HG03045 (cell line): Measurements from ENCODE around the gene PRPF40B.
A peak's percentile ranks its signal among the peaks of the same experiment; 100 is the strongest.

Experiments
- ATAC-seq: cut with Tn5 transposase; IDR thresholded peaks from one replicate; pipeline ENCODE4 v1.9.1; 2021; ENCODE audit warnings: mild to moderate bottlenecking, moderate library complexity; ENCODE audit not compliant: unreplicated experiment

Gene PRPF40B

DNA sequence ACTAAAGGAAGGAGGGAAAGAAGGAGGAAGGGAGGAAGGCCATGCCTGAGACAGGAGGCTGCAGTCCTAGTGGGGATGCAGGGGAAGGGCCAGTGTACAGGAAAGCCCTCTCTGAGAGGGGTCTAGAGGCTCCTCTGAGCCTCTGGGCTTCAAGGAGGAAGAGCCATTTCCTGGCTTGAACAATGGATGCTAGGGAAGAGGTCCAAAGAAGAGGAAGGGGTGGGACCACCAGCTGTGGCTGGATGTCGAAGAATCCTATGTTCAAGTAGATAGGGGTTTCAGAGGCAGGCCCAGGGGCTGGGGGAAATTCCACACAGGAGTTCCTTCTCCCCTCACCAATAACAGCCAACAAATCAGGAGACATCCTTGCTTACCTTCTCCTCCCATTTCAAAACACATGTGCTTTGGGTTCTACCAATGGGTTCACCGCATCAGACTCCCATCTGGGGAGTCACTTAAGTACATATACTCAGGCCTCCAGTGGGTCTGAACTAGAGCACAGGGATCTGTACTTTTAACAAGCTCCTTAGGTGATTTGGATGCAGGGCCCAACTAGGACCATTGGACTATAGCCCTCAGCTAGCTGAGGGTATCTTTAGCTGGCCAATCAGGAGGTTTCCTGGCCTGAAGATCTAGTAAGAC is 32.4 kb downstream of the PRPF40B start:
- no peak for ATAC-seq

DNA sequence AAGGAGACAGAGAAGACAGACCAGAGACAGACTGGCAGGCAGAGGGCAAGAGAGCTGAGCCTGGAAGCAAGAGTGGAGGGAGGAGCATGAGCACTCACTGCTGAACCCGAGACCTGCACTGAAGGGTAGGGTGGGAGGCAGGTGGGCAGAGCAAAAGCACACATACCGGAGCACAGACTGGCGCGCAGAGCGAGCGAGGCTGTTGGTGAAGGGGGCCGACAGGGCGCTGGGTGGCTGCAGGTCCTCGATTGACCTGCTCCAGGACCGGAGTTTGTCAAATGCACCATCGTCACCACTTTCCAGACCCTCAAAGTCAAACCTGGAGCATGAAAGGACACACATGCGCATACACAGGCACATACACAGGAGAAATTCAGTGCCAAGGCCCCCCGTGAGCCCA is 34.9 kb downstream of the PRPF40B start:
- ATAC-seq = no peak

DNA sequence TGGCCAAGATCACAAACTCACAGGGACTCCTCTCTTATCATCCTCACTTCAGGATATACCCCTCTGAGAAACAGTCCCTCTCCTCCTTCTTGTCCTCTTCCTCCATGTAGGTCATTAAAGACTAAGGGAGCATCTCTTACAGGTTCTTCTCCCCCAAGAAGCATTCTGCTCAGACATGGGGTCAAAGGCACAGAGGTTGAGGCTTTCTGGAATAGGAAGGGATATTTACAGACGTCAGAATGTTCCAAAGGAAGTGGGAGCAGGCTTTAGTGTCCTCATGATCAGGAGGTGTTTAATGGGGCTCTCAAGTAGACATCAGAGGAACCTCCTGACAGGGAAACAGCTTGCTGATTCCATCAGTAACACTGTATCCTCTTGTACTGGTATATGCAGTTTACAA is 36.4 kb downstream of the PRPF40B start:
- no peak for ATAC-seq

DNA sequence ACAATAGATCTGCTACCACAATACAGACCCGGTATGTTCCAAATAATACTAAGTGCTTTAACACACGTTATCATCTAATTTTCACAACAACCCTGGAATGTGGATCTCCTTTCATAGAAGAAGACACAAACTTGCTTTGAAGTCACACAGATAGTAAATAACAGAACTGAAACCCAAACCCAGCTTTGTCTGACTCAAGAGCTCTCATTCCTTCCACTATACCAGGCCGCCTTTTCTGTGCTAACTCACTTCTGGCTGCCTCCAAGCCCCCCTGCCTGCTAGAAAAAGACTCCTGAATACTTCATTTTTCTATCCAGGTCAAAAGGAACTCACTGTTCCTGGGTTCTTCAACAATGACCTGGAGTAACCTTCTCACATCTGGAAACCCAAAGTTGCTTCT is 37.8 kb downstream of the PRPF40B start:
- ATAC-seq = no peak

DNA sequence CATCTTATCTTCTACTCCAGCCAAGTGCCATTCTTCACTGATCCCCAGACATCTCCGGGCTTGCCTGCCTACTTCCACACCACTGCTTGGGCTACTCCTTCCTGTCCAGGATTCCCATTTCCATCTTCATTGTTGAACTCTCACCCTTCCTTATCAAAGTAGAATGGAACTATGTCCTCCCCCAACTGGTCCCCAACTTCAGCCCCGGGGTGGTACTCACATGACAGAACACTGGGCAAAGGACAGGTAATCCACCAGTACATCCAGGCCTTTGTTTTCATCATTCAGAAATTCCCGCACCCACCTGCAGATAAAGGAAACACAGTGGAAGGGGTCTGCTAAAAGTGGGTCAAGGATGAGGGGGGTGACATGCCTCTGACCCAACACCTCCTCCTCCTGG is 38.4 kb downstream of the PRPF40B start:
- no peak for ATAC-seq

DNA sequence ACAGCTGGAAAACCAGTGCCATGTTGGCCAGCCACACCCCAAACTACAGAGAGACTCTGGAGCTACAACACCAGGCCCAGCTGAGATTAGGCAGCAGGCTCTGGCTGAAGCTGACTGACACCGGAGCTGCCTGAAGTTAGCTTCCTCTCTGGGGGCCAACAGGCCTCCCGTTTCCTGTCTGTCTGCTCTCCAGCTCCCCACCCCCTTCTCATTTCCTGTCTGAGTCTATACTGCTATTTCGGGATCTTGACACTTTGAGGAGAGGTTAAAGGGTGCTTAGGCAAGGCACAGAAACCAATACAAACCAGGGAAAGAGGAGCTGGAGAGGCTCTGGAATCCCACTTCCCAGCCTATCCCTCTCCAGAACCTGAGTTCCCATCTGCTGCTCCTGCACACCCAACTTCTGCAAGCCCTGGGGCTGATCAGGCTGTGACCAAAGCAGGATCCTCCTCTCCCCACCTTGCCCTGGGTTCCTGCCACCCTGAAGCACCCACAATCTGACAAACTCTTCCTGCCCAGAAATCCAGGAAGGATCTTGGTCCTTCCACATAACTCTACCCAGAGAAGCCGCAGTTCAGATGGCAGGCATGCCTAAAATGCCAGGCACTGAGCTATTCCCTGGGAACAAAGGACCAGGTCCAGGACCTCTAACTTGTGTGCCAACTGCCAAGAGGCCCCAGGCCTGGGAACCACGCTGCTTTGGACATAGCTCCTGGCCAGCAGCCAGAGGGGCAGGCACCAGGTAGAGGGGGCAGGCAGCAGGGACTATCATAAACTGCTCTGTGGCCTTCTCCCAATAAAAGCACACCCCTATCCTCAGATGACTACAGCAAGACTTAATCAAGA is 39.9 kb downstream of the PRPF40B start:
- ATAC-seq = peak; percentile 62

DNA sequence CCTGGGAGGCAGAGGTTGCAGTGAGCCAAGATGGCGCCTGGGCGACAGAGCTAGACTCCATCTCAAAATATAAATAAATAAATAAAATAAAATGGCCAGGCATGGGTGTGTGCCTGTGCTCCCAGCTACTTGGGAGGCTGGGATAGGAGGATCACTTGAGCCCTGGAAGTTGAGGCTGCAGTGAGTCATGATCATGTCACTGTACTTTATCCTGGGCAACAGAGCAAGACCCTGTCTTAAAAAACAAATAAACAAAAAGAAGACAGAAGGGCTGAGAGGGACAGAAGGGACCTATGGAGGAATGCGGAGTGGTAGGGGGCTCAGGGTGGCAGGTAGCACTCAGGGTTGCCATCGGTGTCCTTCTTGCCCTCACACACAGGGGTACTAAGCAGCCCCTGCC is 40.8 kb downstream of the PRPF40B start:
- ATAC-seq = no peak

DNA sequence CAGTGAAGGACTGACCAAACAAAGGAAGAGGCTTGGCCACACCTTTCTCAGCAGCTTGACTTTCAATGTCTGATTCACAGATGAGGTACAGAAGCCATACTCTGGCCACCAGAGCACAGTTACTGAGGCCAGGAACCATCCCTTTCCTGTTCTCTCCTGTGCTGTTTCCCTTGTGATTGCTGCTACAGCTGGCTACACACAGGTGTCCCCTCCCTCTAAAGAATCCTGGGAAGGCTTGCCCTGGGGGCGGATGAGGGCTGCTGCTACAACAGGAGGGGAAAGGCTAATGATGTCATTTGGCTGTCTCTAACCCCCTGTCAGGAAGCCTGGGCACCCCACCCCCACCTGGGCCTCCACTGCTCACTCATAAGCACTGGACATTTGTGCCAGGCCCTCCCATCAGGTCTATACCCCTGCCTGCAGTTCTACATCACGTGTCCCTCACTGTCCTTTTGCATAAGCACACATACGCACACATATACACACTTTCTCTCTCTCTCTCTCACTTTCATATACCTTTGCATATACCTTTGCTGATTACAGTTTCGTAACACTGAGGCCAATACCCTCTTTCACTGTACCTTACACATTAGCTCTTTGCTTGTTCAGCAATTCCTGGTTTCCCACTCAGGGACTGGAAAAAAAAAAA is 41.4 kb downstream of the PRPF40B start:
- ATAC-seq = peak; percentile 56

DNA sequence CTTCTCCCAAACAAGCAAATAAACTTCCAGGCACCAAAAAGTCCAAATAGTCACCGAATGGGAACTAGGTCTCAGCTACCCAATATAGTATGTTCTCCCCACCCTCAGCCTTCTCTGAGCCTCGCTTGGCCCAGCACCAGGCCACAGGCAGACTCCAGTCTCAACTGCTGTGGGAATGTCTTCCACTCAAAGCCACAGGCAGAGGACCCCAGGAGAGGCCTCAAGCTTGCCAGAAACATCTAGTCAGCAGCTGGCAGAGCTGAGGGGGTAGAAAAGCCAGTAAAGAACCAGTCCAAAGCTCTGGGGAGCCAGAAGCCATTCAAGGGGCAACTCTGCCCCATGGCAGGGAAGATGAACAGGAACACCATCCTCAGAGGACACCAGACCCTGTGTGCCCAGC is 42.0 kb downstream of the PRPF40B start:
- no peak for ATAC-seq

DNA sequence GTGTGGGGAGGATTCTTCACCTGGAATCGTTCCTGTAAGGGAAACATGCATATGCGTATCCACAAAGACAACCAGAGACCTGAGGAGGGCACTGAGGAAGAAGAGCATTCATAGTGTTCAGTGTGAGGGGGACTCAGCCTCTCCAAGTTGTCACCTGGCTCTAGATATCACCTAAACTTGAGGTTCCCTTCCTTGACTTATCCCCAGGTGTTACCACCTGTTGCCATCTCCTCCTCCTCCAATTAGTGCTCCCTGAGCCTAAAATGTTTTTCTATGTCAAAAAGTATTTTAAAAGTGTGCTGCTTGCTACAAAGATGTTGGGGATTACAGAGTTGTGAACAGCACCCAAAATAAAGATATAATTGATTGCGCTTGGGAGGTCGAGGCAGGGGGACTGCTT is 42.8 kb downstream of the PRPF40B start:
- ATAC-seq = no peak

DNA sequence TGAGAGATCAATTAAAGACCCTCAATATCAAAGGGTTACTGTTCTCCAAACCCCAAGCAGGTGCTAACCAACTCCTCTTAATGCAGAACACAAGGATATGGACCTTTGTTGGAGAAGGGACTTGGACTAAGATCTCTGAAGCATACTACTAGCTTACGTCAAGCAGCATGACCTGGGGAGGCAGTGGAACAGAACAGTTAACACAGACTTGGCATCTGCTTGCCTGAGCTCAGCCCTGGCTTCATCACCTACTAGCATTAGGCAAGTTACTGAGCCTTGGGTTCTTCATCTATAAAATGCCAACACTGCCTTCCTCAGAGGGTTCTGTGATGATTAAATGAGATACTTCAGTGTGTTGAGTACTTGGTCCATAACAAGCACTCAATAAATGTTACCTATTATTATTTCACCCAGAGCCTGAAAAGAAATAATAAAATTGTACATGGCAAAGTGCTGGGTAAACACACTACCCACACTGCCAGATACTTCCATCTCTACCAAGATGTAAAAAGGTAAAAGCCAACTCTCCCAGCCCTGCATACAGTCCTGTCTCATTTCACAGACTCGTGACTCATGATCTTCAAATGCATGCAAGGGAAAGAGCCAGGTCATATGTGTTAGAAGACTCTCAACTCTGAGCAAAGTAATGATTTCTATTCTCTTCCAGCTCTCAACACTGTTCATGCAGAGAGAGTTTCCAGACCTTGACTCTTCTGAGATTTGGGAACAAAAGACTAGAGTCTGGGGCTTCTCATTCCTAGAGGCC is 44.1 kb downstream of the PRPF40B start:
- ATAC-seq = no peak

DNA sequence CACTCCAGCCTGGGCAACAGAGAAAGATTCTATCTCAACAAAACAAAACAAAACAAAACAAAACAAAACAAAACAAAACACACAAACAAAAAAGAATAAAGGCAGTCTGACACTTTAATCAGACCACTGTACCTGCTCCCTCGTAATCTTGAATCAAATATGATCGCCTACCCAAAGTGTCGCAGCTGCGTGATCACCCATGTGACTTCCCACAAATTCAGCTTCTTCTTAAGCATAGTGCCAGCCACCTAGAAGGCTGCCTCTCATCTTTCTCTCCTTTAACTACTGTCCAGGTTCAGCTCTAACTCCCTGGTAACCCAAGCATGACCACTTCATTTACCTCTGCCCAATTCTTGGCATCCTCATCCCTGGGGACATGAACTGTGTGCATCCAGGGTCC is 46.4 kb downstream of the PRPF40B start:
- no peak for ATAC-seq

DNA sequence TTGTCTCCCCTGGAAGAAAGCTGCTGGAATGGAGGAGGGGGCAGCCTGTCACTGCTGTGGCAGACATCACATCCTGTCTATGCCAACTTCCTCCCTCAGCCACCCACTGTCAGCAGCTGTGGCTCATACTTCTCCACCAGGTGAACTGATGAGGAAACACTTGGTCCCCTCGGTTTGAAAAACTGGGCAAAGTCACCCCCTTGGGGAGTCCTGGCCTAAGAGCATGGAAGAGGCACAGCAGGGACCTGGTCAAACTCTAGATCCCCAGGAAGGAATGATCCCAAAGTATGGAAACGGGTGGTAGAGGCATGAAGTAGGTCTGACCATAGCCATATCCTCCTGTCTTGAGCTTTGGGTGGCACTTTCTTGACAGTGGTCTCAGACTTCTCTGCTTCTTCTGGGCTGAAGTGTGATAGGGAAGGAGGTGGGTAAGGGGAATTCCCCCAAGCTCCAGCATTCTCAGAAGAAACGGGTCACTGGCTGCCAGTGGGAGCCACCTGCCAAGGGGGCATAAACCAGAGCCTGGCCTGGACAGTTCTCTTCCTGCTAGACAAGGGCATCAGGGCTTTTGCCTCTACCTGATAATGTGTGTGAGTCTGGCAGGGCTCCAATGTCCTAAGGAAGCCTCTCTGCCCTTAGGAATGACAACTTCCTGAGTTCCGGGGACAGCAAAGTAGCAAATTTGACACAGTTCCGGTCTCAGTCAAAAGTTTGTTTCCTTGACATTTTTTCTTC is 47.8 kb downstream of the PRPF40B start:
- ATAC-seq = no peak

DNA sequence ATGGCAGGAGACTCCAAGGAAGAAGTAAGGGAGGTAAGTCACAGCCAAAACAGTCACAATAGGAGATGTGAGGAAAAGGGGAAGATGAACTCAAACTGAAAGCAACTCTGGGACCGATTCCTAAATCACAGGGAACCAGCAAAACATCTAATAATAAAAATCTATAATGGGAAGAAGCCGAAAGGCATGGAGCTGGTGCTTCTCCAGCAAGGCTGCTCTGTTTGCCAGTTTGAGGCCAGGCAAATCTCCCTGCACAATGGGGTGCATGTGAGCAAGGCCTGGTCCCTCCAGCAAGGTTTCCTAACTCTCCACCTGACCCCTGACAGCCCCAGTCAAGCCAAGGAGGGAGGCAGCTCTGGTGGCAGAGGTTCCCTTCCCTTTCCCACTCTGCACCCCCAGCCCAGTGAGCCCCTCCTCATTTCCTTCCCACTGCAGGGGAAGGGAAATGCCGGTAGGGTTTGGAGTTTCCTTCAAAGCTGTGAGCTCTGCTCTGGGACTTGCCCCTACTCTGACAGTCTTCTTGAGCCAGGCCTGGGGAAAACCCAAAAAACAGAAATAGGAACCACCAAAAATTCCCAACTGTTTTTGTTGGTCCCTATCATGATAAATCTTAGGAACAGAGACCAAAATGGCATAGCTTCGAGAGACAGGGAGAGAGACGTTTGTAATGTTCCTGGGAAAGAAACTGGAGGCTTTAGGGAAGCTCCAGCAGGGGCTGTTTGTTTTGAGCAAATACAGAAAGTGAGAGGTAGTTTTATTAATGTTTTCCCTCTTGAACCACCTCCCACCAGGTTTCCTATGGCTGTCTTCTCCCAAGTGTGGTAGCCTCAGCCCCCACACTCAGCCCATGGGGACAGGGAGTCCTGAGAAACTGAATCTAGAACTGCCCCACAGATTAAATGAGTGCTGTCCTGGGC is 49.2 kb downstream of the PRPF40B start:
- no peak for ATAC-seq

DNA sequence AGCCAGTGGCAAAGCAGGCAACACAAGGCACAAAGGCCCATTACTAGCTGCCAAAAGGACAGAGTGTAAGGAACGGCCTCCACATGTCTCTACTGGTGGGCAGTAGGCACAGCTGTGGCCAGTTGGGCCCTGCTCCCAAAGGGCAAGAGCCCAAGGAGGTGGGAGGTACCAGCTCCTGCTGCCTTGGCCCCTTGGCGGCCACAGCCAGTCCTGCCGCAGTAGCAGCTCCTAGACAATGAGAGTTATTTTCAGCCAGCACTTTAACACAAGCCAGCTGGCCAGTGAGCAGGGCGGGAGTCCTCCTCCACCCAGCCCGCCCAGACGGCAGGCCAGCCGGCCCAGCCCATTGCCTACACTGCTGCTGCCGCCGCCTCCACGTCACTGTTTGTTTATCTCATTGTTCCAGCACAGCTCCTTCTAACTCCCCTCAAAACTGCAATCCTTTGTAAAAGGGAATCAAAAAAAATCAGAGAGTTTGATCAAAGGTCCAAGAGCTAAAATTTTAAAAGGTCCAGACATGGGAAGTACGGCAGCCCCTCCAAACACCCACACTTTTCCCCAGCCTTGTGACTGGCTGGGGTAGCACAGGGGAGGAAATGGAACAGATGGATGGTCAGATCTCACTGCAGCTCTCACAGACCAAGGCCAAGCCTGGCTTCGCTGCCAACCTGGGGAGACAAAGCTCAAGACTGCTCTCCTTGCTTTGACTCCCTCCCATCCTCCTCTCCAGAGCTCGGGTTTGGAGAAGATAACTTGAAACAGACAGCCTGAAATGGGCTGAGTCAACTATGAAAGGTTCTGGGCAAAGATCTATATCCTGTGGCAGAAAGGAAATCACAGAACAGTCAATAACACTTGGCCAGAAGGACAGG is 50.3 kb downstream of the PRPF40B start:
- no peak for ATAC-seq

DNA sequence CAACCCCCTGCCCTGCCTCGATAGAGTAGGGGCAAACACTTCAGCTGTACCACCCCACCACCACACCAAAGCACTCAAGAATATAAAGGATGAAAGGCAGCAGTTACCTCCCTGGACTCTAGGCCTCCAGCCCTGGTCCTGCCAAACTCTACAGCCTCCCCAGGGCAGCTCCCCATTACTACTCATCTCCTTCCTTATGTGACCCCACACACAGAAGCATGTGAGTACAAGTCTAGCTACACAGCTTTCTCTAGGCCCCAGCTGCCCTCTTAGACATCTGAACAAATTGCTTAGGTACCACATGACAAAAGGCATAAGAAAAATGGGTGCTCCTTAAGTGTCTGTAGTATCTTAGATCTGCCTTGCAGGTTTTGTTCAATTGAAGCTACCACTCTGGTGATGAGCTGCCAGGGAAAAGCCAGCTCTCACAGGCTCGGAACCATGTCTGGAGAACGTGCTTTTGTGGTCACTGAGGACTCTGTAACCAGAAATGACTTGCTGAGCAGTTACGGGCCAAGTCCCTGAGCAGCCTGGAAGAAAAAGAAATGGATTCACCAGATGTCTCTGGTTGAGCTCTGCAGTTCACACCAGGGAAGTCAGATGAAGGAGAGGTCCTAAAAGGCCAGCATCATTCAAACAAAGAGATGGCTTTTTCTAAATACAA is 51.1 kb downstream of the PRPF40B start:
- no peak for ATAC-seq

DNA sequence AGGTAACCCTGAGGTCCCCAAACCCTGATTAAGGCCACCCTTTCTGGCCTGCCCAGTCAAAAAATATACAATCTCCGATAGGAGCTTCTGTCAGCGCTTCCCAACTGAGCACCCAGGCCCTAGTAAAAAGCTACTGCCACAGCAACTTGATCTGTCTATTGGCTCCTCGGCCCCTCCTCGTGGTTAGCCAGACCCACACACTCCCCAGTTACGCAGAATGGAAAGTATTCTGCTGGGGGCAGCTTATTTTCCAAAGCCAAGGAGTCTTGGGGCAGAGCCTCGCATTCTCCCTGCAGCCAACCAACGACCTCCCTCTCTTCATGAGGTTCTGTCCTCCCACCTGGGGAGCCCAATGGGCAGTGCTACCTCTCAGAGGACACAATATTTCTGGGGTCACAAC is 51.8 kb downstream of the PRPF40B start:
- ATAC-seq = no peak

DNA sequence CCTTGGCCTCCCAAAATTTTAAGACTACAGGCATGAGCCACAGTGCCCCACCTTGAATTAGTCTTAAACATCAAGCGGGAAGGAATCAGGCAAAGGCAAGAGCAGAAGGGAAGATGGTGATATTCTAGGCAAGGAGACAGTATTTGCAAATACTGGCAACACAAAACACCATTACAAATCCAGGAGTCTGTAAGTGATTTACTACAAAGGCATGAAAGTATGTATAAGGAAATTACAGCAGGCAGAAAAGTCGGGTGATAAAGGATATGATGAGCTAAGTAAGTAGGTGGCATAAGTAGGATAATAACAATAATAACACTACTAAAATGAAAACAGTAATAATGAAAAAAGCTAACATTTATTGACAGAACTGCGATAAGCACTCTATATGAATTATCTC is 55.4 kb downstream of the PRPF40B start:
- no peak for ATAC-seq
